Measurements from ENCODE around the gene CDHR5.

CDHR5 gene

GRCh38 chr11:645536-645935 lies 20.8 kb upstream of the CDHR5 start:
- no peak for DNase-seq

DNA sequence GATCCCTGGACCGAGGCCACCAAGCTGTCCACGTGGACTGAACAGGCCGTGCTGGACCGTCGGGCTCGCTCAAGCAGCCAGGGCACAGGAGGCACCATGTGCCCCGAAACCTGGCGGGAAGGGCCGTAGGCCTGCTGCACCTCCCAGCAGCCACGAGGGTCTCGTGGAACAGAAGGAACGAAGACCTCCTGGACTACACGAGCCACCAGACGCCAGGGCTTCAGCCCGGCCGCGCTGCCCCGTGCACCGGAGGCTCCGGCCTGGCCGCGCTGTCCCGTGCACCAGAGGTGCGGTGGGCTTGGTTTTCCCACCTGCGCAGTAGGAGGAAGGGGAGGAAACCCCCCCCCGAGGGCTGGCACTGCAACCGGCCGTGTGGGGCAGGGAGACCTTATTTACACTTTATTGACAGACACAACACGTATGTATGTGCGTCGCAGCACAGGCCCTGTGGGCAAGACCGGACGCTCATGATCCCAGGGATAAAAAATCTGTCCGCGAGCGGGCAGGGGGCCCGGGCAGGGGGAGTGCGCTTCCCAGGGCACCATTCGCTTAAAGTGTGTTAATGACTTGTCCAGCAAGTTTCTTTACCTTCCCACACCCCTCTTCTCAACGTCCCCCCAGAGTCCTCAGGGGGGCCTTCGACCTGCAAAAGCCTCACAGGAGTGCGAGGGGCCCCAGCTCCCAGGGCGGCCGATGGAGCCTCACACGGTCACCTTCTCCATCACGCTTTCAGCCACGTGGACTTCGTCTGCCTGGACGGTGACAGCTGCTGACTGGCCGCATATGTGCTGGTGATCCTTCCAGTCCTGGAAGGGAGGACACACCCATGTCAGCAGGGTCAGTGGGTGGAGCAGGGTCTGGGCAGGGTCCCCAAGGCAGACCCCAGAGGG lies 19.3 kb upstream of the CDHR5 start:
- no peak for DNase-seq

- no peak for DNase-seq
Measured at GRCh38 chr11:643366-643765, 18.6 kb upstream of the CDHR5 start.

GRCh38 chr11:641806-642370 lies 17.1 kb upstream of the CDHR5 start:
- no peak for DNase-seq

DNA sequence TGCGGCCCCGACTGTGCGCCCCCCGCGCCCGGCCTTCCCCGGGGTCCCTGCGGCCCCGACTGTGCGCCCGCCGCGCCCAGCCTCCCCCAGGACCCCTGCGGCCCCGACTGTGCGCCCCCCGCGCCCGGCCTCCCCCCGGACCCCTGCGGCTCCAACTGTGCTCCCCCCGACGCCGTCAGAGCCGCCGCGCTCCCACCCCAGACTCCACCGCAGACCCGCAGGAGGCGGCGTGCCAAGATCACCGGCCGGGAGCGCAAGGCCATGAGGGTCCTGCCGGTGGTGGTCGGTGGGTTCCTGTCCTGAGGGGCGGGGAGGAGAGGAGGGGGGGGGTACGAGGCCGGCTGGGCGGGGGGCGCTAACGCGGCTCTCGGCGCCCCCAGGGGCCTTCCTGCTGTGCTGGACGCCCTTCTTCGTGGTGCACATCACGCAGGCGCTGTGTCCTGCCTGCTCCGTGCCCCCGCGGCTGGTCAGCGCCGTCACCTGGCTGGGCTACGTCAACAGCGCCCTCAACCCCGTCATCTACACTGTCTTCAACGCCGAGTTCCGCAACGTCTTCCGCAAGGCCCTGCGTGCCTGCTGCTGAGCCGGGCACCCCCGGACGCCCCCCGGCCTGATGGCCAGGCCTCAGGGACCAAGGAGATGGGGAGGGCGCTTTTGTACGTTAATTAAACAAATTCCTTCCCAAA lies 15.4 kb upstream of the CDHR5 start:
- DNase-seq = no peak

DNA sequence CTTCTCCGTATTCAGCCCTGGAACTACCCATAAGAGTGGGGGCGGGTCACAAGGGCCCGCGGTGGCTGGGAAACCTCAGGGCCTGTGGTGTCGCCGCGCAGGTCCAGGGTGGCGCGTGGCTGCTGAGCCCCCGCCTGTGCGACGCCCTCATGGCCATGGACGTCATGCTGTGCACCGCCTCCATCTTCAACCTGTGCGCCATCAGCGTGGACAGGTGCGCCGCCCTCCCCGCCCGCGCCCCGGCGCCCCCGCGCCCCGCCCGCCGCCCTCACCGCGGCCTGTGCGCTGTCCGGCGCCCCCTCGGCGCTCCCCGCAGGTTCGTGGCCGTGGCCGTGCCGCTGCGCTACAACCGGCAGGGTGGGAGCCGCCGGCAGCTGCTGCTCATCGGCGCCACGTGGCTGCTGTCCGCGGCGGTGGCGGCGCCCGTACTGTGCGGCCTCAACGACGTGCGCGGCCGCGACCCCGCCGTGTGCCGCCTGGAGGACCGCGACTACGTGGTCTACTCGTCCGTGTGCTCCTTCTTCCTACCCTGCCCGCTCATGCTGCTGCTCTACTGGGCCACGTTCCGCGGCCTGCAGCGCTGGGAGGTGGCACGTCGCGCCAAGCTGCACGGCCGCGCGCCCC lies 14.7 kb upstream of the CDHR5 start:
- no peak for DNase-seq

DNA sequence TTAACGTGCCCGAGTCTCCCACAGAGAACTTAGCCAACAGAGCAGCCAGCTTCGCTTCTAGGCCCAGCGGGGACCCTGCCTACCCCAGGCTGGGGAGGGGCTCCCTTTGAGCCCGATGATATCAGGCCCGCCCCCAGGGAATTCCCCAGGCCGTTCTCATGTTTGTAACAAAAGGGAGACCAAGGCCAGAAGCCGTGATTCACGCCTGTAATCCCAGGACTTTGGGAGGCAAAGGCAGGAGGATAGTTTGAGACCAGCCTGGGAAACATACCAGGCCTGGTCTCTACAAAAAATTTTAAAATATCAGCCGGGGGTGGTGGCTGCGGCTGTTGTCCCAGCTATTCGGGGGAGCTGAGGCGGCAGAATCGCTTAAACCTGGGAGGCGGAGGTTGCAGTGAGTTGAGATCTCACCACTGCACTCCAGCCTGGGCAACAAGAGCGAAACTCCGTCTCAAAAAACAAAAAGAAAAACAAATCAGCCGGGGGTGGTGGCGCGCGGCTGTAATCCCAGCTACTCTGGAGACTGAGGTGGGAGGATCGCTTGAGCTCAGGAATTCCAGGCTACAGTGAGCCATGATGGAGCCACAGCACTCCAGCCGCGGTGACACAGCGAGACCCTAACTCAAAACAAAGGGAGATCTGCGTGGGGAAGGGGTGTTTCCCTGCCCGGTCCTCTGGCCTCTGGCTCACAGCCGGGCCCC lies 14.0 kb upstream of the CDHR5 start:
- peak; percentile 38 for DNase-seq

- DNase-seq = no peak
Measured at GRCh38 chr11:637593-638521, 13.1 kb upstream of the CDHR5 start.

DNA sequence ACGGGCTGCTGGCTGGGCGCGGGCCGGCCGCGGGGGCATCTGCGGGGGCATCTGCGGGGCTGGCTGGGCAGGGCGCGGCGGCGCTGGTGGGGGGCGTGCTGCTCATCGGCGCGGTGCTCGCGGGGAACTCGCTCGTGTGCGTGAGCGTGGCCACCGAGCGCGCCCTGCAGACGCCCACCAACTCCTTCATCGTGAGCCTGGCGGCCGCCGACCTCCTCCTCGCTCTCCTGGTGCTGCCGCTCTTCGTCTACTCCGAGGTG lies 12.5 kb upstream of the CDHR5 start:
- DNase-seq = no peak

GRCh38 chr11:636511-637332 lies 12.0 kb upstream of the CDHR5 start, which contains the start of gene DRD4:
Gene DRD4 (plus strand): TSS chr11:637269. CDS start chr11:637305, 36 bp downstream.
- DNase-seq = peak; percentile 37

GRCh38 chr11:635945-636510 lies 11.3 kb upstream of the CDHR5 start:
- DNase-seq = no peak

DNA sequence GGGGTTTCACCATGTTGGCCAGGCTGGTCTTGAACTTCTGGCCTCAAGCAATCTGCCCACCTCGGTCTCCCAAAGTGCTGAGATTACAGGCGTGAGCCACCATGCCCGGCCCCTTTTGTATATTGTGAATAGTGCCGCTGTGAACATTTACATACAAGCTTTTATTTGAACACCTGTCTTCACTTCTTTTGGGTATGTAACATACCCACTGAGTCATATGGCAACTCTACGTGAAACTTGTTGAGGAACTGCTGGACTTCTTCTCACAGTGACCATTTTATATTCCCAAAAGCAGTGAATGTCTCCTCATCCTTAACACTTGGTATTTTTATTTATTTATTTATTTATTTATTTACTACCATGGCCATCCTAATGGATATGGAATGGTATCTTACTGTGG lies 6.1 kb upstream of the CDHR5 start:
- no peak for DNase-seq

DNA sequence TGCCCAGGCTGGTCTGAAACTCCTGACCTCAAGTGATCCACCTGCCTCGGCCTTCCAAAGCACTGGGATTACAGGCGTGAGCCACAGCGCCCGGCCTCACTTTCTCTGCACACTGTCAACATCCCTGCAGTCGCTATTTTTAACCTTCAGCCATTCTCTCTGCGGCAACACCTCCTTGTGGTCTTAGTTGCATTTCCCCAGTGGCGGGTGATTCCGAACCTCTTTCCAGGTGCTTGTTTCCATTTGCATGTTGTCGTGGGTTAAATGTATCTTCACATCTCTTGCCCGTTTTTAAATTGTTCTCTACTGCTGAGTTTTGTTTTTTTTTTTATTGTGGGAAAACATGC lies 4.5 kb upstream of the CDHR5 start:
- DNase-seq = no peak

DNA sequence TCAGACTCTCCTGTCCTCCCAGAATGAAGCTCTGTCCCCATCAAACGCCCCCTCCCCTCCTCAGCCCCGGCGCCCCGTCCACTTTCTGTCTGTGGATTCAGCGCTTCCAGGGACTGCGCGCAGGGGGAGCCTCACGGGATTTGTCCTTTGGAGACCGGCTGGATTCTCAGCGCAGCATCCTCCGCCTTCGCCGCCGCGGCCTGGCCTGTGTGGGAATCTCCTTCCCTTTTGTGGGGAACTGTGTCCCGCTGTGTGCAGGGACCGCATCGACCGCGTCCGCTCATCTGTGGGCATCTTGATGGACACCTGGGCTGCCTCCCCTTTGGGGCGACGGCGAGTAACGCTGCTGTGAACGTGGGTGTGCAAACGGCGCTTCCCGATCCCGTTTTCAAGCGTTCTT lies 3.3 kb upstream of the CDHR5 start:
- no peak for DNase-seq

DNA sequence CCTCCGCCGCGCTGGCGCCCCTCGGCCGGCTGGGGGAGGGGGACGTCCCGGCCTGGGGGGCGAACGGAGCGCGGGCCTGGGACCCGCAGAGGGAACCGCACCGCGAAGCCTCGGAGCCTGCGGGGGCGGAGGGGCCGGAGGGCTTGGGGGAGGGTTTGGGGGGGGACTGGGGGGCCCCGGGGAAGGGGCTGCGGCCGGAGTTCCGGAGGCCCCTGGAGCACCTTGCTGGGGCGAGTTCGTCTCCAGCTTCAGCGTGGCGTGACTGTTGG lies 2.5 kb upstream of the CDHR5 start:
- DNase-seq = no peak

DNA sequence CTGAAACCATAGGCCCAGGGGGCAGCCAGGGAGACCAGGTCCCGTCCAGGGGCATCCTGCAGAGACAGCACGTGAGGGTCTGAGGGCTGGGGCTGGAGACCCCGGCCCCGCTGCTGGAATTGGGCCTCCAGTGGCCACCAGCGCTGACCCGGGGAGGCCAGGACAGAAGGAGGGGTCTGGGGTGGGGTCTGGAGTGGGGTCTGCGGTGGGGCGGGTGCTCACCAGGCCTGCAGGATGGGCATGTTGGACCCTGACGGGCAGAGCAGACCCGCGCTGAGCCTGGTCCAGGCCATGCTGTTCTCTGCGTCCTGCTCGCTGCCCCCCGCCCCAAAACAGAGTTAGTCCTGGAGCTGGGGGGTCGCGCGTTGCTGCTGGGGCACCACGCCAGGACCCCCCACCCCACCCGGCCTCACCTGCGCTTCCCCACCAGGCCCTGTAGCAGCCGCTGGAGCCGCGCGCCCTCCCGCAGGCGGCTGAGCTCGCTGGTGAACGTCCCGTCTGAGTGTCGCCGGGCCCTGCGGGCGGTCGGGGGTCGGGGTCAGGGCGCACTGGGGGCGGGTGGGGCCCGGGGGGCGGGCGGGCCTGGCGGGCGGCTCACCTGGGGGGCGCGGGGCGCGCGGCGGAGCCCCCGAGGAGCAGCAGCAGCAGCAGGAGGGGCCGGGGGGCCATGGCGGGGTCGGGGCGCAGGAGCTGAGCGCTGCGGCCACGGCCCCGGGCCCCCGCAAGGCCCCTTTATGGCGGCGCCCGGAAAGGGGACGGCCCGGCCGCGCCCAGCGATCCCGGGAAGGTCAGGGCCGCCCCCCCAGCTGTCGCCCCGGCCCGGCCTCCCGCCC lies 1.9 kb upstream of the CDHR5 start, which contains the start of gene SCT:
SCT (minus strand) TSS at position 707 of the 833 bp plus-strand sequence; CDS start at position 669, 38 bp downstream.
- no peak for DNase-seq

DNA sequence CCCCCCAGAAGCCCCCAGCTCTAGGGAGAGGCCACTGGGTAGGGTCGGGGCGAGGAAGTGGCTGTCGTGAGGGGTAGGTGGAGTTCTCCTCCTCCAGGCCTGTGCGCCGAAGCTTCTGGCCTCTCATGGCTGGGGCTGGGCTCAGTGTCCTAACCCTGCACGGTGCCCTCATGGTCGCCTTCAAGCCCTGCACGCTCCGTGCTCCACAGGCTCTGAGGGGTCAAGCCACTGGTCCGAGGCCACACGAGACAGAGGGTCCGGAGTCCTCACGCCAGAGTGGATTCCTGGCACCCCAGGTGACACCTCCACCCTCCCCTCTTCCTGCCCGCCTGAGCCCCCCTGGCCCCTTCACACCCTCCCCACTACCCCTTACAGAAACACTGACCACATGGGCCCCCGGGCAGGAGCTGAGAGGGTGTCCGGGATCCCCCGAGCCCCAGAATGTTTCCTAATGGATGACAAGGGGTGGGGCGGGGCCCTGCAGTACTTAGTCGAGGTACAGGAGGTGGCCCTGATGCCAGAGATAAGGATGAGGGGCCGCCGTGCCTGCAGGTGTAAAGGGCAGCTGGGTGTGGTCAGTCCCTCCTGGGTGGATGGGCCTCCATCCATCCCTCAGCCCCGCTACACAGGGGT lies 997 bp upstream of the CDHR5 start:
- DNase-seq = no peak

DNA sequence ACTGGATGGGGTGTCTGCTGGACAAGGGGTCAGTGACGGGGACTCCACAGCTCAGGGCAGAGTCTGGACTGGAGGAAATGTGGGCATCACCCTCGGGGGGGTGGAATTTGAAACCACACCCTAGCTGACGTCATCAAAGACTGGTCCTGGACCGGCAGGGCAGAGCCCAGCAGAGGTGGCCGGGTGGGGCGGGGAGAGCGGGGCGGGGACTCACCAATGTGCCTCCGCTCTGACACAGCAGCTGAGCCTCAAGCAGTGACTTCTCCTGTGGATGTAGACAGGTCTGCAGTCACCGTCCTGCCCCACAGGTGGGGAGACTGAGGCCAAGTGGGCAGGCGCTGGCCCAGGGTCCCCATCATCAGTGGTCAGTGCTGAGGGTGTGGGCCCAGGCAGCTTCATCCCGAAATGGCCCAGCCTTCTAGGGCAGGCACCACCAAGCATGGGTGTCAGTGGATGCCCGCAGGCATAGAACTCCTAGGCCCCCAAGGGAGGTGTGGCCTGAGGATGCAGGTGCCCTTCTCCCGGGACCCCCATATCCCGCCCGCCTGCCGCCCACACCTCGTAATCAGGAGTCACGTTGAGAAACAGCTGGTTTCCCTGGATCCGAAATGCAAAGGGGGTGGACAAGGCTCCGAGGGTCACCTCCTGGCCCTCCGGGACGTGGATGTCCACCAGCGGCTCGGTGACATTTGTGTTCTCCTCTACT lies 603 bp downstream of the CDHR5 start:
- DNase-seq = peak; percentile 30
